Measurements from ENCODE around the gene TRIP4.
A peak's percentile ranks its signal among the peaks of the same experiment; 100 is the strongest.
"Not testable (repeated sequence)": the region's sequence is repeated elsewhere in the genome, so short reads cannot be mapped to it uniquely, and the experiment has no call there.

The TRIP4 gene

DNA sequence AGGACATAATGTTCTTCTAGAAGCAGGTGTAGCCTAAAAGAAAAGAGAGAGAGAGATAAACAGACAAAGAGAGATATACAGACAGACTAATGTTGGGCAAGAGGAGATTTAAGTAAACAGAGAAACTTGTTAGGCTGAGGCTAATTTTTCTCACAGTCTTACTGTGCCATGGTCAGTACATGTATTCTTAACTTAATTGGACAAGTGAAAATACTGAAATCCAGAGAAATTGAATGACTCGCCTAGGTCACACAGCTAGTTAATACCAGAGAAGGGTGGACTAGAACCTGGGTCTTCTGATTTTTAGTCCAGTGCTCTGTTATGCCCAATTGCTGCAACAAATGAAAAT lies 66.0 kb downstream of the TRIP4 start:
- no peak for DNase-seq

GRCh38 chr15:64454282-64454681 lies 66.6 kb downstream of the TRIP4 start:
- DNase-seq: no peak

- DNase-seq: no peak
Measured at GRCh38 chr15:64455961-64456371, 68.3 kb downstream of the TRIP4 start.

DNA sequence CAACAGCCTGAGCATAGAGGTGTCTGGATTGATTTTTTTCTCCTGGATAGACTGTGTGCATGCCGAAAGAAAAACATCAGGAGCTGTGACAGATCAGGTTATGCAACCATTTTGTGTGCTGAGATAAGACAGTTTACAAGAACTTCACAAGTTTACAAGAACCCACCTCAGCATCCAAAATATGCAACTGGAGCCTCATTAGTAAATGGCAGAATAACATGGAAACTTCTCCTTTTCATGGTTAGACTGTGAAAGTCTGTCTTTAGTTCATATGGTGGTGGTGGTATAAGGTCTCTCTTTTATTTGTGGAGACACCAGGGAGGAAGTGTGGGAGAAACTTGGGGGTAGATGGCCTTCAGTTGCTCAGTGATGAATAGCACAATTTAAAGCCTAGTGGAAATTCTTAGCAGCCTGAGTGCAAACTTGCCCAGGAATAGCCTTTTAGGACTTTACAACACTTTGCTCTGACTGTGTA lies 69.0 kb downstream of the TRIP4 start:
- no peak for DNase-seq

DNA sequence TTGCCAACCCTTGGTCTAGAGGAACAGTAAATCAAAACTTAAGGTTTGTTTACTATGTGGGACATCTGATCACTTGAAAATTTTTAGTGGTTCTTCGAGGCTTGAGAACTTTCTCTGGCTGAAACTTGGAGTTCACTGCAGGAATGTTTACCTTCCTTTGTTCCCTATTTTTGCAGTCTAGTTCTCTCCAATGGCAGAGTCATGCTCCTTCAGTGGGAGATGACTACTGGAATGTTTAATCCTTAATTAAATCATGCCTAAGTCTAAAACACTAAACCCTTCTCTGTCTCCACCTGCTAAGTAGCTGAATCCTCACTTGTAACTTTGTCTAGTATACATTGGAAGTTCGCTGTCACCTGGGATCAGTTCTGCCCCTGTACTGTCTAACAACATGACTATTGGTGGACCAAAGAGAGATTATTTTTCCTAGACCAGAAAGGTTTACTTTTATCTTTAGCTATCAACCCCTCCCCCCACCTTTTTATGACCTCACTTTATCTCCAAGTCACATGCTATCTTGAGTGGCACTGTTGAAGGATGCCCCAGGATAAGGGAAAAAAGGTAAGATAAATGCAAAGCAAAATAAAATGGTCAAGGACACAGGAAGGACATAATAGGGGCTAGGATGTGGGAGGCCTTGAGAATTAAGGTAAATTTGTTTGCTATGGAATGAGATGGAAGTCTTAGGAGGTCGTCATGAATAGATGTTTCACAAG lies 71.6 kb downstream of the TRIP4 start:
- no peak for DNase-seq

GRCh38 chr15:64460206-64460723 lies 72.6 kb downstream of the TRIP4 start, which contains the start of gene ZNF609:
ZNF609 (plus strand) TSS chr15:64460578; CDS start chr15:64499420, 38,842 bp downstream.
- peak; percentile 93 for DNase-seq

- peak; percentile 67 for DNase-seq
Measured at GRCh38 chr15:64460724-64461720, 73.4 kb downstream of the TRIP4 start.

- DNase-seq: peak; percentile 60
Measured at GRCh38 chr15:64461721-64462162, 74.1 kb downstream of the TRIP4 start.

- DNase-seq: no peak
Measured at GRCh38 chr15:64462492-64462891, 74.9 kb downstream of the TRIP4 start.

DNA sequence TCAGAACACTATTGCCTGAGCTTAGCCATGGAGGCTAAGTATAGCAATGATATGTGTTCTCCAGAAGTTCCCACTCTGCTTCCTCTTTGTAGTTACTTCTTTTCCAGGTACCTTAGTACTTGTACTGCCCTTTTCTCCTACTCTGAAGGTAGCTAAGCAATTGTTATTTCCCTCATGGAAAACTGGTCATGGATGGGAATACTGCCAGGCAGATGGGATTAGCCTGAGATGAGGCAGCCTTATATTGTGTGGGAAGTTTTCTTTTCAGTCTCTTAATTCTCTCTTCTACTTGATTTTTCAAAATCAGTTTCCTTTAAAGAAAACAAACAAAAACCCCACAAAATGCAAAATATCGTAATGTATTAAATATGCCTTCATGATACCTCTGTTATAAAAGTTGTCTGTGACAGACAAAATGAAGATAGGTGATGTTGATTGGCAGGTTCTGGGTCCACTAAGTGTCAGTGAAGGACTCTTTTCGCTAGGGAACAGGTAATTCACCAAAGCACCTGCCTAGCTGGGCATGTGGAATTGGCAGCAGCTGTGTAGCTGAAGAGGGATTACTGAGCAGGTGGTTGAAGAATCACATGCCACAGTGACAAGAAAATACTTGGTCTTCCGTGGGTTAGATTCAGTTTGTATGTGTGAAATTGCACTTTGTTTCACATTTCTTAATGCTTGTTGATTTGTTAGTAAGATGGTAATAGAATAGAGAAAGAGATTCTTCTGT lies 76.8 kb downstream of the TRIP4 start:
- peak; percentile 61 for DNase-seq

- DNase-seq: no peak
Measured at GRCh38 chr15:64466408-64467141, 78.9 kb downstream of the TRIP4 start.

DNA sequence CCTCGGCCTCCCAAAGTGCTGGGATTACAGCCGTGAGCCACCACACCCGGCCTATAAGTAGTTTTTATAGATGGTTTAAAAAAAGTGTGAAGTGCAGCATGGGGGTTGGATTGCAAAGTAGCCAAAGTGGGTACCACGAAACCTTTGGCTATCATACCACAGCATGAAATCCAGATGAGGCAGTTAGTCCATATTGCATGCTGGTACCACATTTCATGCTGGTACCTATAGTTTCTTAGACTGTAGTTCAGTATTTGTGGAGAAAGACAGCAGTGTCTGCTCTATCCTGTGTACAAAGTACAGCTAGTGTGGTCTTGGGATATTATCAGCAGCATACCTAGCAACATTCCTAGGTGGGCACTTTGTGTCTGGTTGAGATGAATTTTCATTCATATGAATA lies 84.5 kb downstream of the TRIP4 start:
- no peak for DNase-seq

DNA sequence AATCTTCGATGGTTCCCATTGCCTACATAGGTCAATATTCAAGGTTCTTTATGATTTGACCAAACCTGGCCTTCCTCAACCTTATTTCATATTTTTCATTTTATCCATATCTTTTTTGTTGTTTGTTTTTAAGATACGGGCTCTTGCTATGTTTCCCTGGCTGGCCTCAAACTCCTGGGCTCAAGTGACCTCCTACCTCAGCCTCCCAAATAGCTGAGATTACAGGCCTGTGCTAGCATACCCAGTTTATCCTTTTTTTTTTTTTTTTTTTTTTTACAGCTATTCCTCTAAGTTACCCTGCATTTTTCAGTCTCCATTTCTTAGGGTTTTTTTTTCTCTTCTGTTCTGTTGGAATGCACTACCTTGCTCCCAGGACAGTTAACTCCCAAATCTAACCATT lies 87.2 kb downstream of the TRIP4 start:
- no peak for DNase-seq

- no peak for DNase-seq
Measured at GRCh38 chr15:64476550-64476949, 88.9 kb downstream of the TRIP4 start.

- DNase-seq: no peak
Measured at GRCh38 chr15:64478863-64479262, 91.2 kb downstream of the TRIP4 start.

DNA sequence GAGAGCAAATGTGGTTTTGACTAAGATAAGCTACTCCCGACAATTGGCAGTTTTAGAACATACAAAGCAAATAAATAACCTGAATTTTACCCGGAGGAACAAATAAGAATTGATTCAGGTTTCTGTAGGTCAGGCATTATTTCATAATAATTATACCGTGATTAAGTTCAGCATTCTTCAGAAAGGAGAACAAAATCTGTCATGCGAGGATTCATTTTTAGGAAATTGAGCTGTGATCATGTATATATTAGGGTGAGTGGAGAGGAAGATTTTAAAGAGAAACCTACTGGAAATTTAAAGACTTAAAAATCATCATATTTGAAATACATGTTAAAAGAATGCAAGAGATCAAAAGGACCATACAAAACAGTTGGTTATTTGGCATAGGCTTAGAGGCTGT lies 93.3 kb downstream of the TRIP4 start:
- DNase-seq: no peak

- DNase-seq: no peak
Measured at GRCh38 chr15:64483749-64484148, 96.1 kb downstream of the TRIP4 start.

DNA sequence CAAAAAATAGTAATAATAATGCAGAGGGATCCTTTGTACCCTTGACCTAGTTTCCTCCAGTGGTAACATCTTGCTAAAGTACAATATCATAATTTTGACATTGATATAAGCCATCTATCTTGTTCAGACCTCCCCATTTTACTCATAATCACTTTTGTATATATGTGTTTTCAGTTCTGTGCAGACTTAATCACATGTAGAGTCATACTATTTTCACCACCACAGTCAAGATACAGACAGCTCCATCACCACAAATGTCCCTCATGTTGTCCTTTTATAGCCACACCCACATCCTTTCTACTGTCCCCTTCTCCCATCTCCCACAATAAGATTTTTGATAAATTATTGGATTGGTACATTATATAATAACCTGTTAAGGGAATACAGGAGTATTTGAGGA lies 98.2 kb downstream of the TRIP4 start:
- no peak for DNase-seq

GRCh38 chr15:64490598-64491259 lies 103.1 kb downstream of the TRIP4 start:
- no peak for DNase-seq

GRCh38 chr15:64493641-64494040 lies 106.0 kb downstream of the TRIP4 start:
- DNase-seq: no peak

- not testable (repeated sequence) for DNase-seq
Measured at GRCh38 chr15:64495968-64496367, 108.3 kb downstream of the TRIP4 start.
